Measurements from ENCODE around the gene RIOK1.

Gene RIOK1

GRCh38 chr6:7463785-7464184 is 74.2 kb downstream of the RIOK1 start:
- H3K36me3 ChIP-seq (ENCODE audit: low read depth): no peaks in the 10 kb centered on the region
- DNase-seq (ENCODE audit: low spot score) (no peak), ATAC-seq (ENCODE audit: low read depth) (peak; percentile 80)
- no peaks in the 10 kb centered on the region for H3K27me3 ChIP-seq (ENCODE audit: insufficient read depth, poor library complexity, severe bottlenecking)
- peak overlapping the region; percentile 33 for H3K27ac ChIP-seq (ENCODE audit: poor library complexity, severe bottlenecking)
- no peaks in the 10 kb centered on the region for H3K9me3 ChIP-seq (ENCODE audit: severe bottlenecking)
- H3K4me1 ChIP-seq (ENCODE audit: insufficient read depth, poor library complexity, severe bottlenecking): peaks cover 15% of the 10 kb centered on the region
- no peak overlapping the region for H3K4me3 ChIP-seq (ENCODE audit: severe bottlenecking)
- TF ChIP-seq CTCF (IDR thresholded peaks at IDR 0.05; ENCODE audit: poor library complexity, severe bottlenecking): no peak

GRCh38 chr6:7467007-7467897 is 77.6 kb downstream of the RIOK1 start:
- TF ChIP-seq CTCF (IDR thresholded peaks at IDR 0.05; ENCODE audit: poor library complexity, severe bottlenecking): no peak
- H3K36me3 ChIP-seq (ENCODE audit: low read depth): no peaks in the 10 kb centered on the region
- H3K27me3 ChIP-seq (ENCODE audit: insufficient read depth, poor library complexity, severe bottlenecking): no peaks in the 10 kb centered on the region
- DNase-seq (ENCODE audit: low spot score) (no peak), ATAC-seq (ENCODE audit: low read depth) (no peak)
- no peak overlapping the region for H3K27ac ChIP-seq (ENCODE audit: poor library complexity, severe bottlenecking)
- H3K4me1 ChIP-seq (ENCODE audit: insufficient read depth, poor library complexity, severe bottlenecking): peaks cover 18% of the 10 kb centered on the region
- H3K9me3 ChIP-seq (ENCODE audit: severe bottlenecking): no peaks in the 10 kb centered on the region
- H3K4me3 ChIP-seq (ENCODE audit: severe bottlenecking): no peak overlapping the region

All from RWPE2 (cell line).